ENCODE measurements around the gene RNF166. TPM values are rescaled to one million over a fixed set of nuclear protein-coding genes. Genes with fewer than 3 reads are reported as not detected.

RNF166 gene
- total and polyA plus RNA-seq, 8 donors: 9.7 to 40.9 (median 11.8) TPM

DNA sequence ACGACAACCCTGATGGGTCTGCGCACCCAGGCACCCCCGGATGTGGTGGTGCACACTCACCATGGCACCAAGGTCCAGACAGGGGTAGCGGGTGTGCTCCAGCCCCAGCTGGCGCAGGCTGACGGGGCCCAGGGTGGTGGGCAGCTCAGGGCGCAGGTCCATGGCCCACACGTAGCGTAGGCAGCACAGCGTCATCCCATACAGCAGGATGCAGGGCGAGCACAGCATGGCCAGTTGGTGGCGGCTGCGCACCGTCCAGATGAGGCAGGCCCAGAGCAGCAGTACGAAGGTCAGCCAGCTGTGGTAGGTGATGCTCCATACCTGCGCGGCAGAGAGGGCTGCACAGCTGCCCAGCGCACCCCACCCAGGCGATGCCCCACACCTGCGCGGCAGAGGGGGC is 29.9 kb upstream of the RNF166 start:
- H3K36me3 ChIP-seq: peaks cover 0 to 8% (median 0%) of the 10 kb centered on the region in 3 donors
- no peak for ATAC-seq
- intact Hi-C loops (cut with DNase I): loop anchor here in 1 of 3 donors (10.0 kb wide), 1 partner anchor 429 kb away; no protein-coding TSS in a partner anchor
- H3K9me3 ChIP-seq: no peaks in the 10 kb centered on the region
- DNase-seq: no peak
- no peak overlapping the region for H3K27ac ChIP-seq
- no peaks in the 10 kb centered on the region for H3K27me3 ChIP-seq
- TF ChIP-seq, protein P1, sequence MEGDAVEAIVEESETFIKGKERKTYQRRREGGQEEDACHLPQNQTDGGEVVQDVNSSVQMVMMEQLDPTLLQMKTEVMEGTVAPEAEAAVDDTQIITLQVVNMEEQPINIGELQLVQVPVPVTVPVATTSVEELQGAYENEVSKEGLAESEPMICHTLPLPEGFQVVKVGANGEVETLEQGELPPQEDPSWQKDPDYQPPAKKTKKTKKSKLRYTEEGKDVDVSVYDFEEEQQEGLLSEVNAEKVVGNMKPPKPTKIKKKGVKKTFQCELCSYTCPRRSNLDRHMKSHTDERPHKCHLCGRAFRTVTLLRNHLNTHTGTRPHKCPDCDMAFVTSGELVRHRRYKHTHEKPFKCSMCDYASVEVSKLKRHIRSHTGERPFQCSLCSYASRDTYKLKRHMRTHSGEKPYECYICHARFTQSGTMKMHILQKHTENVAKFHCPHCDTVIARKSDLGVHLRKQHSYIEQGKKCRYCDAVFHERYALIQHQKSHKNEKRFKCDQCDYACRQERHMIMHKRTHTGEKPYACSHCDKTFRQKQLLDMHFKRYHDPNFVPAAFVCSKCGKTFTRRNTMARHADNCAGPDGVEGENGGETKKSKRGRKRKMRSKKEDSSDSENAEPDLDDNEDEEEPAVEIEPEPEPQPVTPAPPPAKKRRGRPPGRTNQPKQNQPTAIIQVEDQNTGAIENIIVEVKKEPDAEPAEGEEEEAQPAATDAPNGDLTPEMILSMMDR (IDR thresholded peaks at IDR 0.05): no peak
- WGBS, 2 donors: 79 to 93% methylated on average over 21 of the region's 21 CpGs
- H3K4me1 ChIP-seq: no peaks in the 10 kb centered on the region
- no peak for FAIRE-seq
- no peak overlapping the region for H3K4me3 ChIP-seq

- FAIRE-seq (no peak), DNase-seq (no peak), ATAC-seq (no peak)
- Histone ChIP-seq H3K4me1 (no peaks in the 10 kb centered on the region), H3K36me3 (peaks cover 0 to 8% (median 0%) of the 10 kb centered on the region in 3 donors), H3K27ac (no peak overlapping the region), H3K27me3 (no peaks in the 10 kb centered on the region), H3K4me3 (no peak overlapping the region), H3K9me3 (no peaks in the 10 kb centered on the region)
- TF ChIP-seq, protein P1 (IDR thresholded peaks at IDR 0.05): no peak
- WGBS, 2 donors: 63 to 80% methylated on average over 10 of the region's 10 CpGs
- intact Hi-C loops (cut with DNase I): loop anchor here in 1 of 3 donors (10.0 kb wide), 1 partner anchor 429 kb away; no protein-coding TSS in a partner anchor
Observed at GRCh38 chr16:88735616-88736015, 29.4 kb upstream of the RNF166 start.

DNA sequence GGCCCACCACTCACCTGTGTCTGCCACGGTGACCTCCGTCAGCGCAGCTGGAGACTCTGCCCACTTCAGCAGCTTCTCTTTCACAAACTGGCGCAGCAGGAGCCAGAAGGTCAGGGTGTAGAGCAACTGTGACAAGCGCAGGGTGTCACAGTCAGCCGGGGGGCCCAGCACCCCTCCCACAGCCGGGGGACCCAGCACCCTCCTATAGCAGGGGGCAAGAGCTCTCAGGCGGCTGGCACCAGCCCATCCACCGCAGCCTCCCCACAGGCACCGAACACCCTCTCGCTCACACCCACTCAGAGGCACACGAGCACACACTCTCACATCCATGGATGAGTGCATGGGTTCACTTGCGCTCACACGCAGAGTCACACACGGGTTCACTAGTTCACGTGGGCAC is 28.9 kb upstream of the RNF166 start:
- H3K27ac ChIP-seq: no peak overlapping the region
- DNase-seq (no peak), ATAC-seq (no peak), FAIRE-seq (no peak)
- WGBS, 2 donors: 75 to 92% methylated on average over 15 to 16 of the region's 16 CpGs
- H3K4me3 ChIP-seq: no peak overlapping the region
- TF ChIP-seq, protein P1 (IDR thresholded peaks at IDR 0.05): no peak
- no peaks in the 10 kb centered on the region for H3K9me3 ChIP-seq
- intact Hi-C loops (cut with DNase I): loop anchor here in 1 of 3 donors (10.0 kb wide), 1 partner anchor 430 kb away; no protein-coding TSS in a partner anchor
- peaks cover 0 to 8% (median 0%) of the 10 kb centered on the region in 3 donors for H3K36me3 ChIP-seq
- no peaks in the 10 kb centered on the region for H3K4me1 ChIP-seq
- H3K27me3 ChIP-seq: no peaks in the 10 kb centered on the region

GRCh38 chr16:88734361-88734728 is 28.1 kb upstream of the RNF166 start:
- no peak overlapping the region for H3K4me3 ChIP-seq
- DNase-seq: no peak
- WGBS, 2 donors: 86 to 96% methylated on average over 23 of the region's 23 CpGs
- ATAC-seq: no peak
- no peak for FAIRE-seq
- H3K4me1 ChIP-seq: no peaks in the 10 kb centered on the region
- H3K36me3 ChIP-seq: peaks cover 0 to 8% (median 0%) of the 10 kb centered on the region in 3 donors
- no peaks in the 10 kb centered on the region for H3K27me3 ChIP-seq
- no peaks in the 10 kb centered on the region for H3K9me3 ChIP-seq
- intact Hi-C loops (cut with DNase I): loop anchor here in 1 of 3 donors (10.0 kb wide), 1 partner anchor 430 kb away; no protein-coding TSS in a partner anchor
- no peak overlapping the region for H3K27ac ChIP-seq
- TF ChIP-seq, protein P1 (IDR thresholded peaks at IDR 0.05): no peak

DNA sequence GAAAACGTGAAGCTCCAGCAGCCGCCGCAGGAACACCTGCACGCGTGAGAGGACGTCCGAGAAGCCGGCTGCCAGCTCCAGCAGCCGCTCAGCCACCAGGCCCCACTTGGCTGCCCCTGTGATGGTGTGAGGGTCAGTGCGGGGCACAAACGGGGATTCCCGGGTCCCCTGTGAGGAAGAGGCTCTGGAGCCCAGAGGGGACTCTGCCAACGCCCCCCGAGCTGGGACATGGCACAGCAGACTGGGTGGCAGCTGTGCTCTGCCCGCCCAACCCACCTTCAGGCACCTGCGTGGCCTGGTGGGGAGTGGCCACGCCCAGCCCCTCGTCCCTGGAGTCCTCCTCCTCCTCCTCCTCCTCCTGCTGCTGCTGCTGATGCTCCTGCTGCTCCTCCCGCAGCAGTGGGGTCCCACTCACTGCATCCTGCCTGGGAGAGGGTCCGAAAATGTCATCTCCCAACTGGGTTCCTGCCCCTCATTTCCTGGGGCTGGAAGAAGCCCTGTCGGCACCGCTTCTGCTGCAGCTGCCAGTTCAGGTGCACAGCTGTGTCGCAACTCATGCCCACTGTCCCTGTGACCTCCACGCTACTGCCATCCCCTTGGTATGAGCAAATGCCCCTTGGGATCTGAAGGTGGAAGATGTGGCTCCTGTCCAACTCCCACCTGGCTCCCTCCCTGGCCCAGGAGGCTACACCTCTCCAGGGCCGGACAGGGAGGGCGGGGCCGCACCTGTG is 27.6 kb upstream of the RNF166 start:
- intact Hi-C loops (cut with DNase I): loop anchor here in 1 of 3 donors (10.0 kb wide), 1 partner anchor 431 kb away; no protein-coding TSS in a partner anchor
- H3K4me1 ChIP-seq: no peaks in the 10 kb centered on the region
- TF ChIP-seq, protein P1 (IDR thresholded peaks at IDR 0.05): no peak
- no peak overlapping the region for H3K27ac ChIP-seq
- FAIRE-seq: no peak
- ATAC-seq: no peak
- no peak overlapping the region for H3K4me3 ChIP-seq
- H3K27me3 ChIP-seq: no peaks in the 10 kb centered on the region
- DNase-seq: no peak
- no peaks in the 10 kb centered on the region for H3K9me3 ChIP-seq
- peaks cover 0 to 8% (median 0%) of the 10 kb centered on the region in 3 donors for H3K36me3 ChIP-seq
- 75 to 88% methylated on average over 25 to 27 of the region's 27 CpGs for WGBS, 2 donors

Measured in pancreas (tissue), 10 donors.